Chondrocyte (in vitro differentiated cells): ENCODE measurements around the gene ASIC1. TPM values are rescaled to one million over a fixed set of nuclear protein-coding genes. Genes with fewer than 3 reads are reported as not detected.
A peak's percentile ranks its signal among the peaks of the same experiment; 100 is the strongest.

ENCODE experiments used
- DNase-seq: peaks from one replicate; pipeline ENCODE4 v3.0.0; 2021; ENCODE audit warnings: mixed read lengths, low spot score
- H3K27ac Mint-ChIP-seq: one replicate; pipeline ENCODE4 v1.8.0; 2021; ENCODE audit warnings: mild to moderate bottlenecking, moderate library complexity, mixed read lengths; ENCODE audit not compliant: unreplicated experiment
- H3K27me3 Mint-ChIP-seq: 2 replicates; pipeline ENCODE4 v1.8.0; 2021; ENCODE audit warnings: low read depth, mixed read lengths
- H3K36me3 Mint-ChIP-seq: 2 replicates; pipeline ENCODE4 v1.8.0; 2021; ENCODE audit warnings: low read depth, mixed read lengths
- H3K4me1 Mint-ChIP-seq: 2 replicates; pipeline ENCODE4 v1.8.0; 2021; ENCODE audit warnings: low read depth, mild to moderate bottlenecking, mixed read lengths
- H3K4me3 Mint-ChIP-seq: one replicate; pipeline ENCODE4 v1.8.0; 2021; ENCODE audit warnings: mild to moderate bottlenecking, moderate library complexity, mixed read lengths; ENCODE audit not compliant: unreplicated experiment
- H3K9me3 Mint-ChIP-seq: 2 replicates; pipeline ENCODE4 v1.8.0; 2021; ENCODE audit warnings: low read depth, mixed read lengths
- total RNA-seq: library from RNA; stranded (reverse); gene quantifications from 3 replicates; pipeline ENCODE4 v1.2.1, GENCODE V29; 2021
- TF ChIP-seq, protein P1 (sequence below): fragments of 200-600 bp; sonication (generic); IDR thresholded peaks from 2 replicates; pipeline ENCODE4 v1.5.0; 2021; ENCODE audit warnings: antibody characterized with exemption, mild to moderate bottlenecking, moderate library complexity

ASIC1 gene
- total RNA-seq, 1 donor from 2014 or later = 3.9 TPM

DNA sequence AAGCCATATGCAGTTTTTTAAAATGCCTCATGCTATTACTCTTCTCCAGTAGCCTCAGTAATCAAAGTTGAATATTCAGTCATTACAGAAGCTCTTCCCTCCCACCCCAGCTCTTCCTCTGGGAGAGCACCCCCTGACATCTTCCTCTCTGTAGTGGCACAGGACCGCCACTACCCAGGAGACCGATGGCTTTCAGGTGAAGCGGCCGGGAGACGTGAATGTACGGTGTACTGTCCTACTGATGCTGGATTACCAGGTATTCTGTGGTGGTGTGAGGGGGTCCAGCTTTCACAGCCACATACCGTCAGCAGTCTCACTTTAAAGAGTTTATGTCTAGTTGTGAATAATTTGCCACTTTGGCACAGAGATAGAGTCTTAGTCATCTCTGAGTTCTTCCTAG, 32.3 kb downstream of the ASIC1 start:
- TF ChIP-seq, protein P1, sequence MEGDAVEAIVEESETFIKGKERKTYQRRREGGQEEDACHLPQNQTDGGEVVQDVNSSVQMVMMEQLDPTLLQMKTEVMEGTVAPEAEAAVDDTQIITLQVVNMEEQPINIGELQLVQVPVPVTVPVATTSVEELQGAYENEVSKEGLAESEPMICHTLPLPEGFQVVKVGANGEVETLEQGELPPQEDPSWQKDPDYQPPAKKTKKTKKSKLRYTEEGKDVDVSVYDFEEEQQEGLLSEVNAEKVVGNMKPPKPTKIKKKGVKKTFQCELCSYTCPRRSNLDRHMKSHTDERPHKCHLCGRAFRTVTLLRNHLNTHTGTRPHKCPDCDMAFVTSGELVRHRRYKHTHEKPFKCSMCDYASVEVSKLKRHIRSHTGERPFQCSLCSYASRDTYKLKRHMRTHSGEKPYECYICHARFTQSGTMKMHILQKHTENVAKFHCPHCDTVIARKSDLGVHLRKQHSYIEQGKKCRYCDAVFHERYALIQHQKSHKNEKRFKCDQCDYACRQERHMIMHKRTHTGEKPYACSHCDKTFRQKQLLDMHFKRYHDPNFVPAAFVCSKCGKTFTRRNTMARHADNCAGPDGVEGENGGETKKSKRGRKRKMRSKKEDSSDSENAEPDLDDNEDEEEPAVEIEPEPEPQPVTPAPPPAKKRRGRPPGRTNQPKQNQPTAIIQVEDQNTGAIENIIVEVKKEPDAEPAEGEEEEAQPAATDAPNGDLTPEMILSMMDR = no peak
- DNase-seq = peak; percentile 43
- Mint-ChIP-seq H3K36me3 (peaks cover 36% of the 10 kb centered on the region), H3K4me3 (no peak overlapping the region), H3K4me1 (peaks cover 39% of the 10 kb centered on the region), H3K9me3 (no peaks in the 10 kb centered on the region), H3K27ac (no peak overlapping the region), H3K27me3 (no peaks in the 10 kb centered on the region)

DNA sequence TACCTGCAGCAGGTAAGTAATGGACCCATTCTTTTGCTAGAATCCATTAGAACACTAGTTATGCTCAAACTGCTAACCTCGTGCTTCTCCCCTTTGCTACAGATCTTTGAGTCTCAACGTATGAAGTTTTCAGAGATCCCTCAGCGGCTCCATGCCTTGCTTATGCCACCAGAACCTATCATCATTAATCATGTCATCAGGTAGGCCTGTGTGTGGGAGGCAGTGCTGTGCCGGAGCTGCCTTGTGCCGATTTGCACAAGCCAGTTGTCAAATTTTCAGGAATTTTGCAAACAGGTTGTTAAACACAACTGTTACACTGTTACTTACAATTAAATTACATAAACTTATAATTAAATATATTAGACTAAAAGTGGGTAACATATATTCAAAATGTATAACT, 33.0 kb downstream of the ASIC1 start:
- TF ChIP-seq, protein P1 = no peak
- H3K36me3 Mint-ChIP-seq = peaks cover 40% of the 10 kb centered on the region
- no peaks in the 10 kb centered on the region for H3K27me3 Mint-ChIP-seq

DNA sequence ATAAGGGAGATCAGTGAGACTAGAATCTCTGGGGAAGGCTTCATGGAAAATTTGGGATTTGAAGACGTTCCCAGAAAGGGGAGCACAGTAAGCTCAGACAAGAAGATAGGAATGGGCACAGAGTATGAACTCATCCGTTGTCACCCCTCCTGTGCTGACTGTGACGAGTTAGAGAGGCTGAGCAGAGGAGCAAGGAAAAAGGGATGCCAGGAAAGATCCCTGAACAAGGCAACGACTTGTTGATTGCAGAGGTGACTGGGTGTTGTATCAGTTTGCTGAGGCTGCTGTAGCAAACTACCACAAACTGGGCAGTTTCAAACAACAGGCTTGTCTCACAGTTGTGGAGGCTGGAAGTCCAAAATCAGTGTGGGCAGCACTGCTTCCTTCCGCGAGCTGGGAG, 40.6 kb downstream of the ASIC1 start:
- Mint-ChIP-seq H3K9me3 (no peaks in the 10 kb centered on the region), H3K4me3 (no peak overlapping the region), H3K36me3 (peaks cover 51% of the 10 kb centered on the region), H3K4me1 (peaks cover 7% of the 10 kb centered on the region), H3K27ac (no peak overlapping the region), H3K27me3 (no peaks in the 10 kb centered on the region)
- DNase-seq = no peak
- TF ChIP-seq, protein P1 = no peak

More for the DNA sequence above, 33.0 kb downstream of the ASIC1 start:
- H3K9me3 Mint-ChIP-seq = no peaks in the 10 kb centered on the region
- DNase-seq = no peak
- H3K4me1 Mint-ChIP-seq = peaks cover 36% of the 10 kb centered on the region
- H3K27ac Mint-ChIP-seq = no peak overlapping the region
- H3K4me3 Mint-ChIP-seq = no peak overlapping the region

DNA sequence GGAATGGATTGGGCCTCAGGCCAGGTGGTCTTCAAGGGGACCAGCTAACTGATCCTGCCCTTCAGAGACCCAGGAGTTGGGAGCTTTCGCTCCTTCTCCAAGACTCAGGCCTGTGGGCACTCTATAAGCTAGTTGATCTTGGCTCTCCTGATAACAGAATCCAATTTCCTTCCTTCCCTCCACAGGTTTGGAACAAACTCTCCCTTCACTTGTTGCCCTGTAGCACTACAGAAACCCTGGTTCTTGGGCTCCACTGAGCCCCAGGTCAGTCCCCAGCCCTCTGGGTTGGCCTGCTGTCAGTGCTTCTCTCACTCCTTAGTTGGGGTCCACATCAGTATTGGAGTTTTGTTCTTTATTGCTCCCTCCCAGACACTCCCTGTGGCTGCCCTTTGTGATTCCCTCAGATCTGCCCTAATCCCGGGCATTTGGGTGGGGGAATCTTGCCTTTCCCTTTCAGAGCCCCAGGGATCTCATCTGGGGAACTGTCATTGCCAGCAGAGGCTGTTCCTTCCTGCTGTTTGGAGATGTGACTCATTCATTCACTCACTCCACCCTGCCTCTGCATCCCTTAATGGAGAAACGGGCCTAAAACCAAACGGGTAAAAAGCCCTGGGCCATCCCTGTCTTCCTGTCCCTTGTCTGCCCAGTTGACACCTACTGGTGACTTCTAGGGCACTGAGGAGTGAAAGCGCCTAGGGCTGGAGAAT, 42.1 kb downstream of the ASIC1 start:
- H3K36me3 Mint-ChIP-seq = peaks cover 44% of the 10 kb centered on the region
- H3K4me1 Mint-ChIP-seq = peaks cover 11% of the 10 kb centered on the region
- H3K27me3 Mint-ChIP-seq = no peaks in the 10 kb centered on the region
- no peak for DNase-seq
- H3K4me3 Mint-ChIP-seq = no peak overlapping the region
- H3K9me3 Mint-ChIP-seq = no peaks in the 10 kb centered on the region
- TF ChIP-seq, protein P1 = no peak
- peak overlapping the region; percentile 62 for H3K27ac Mint-ChIP-seq

DNA sequence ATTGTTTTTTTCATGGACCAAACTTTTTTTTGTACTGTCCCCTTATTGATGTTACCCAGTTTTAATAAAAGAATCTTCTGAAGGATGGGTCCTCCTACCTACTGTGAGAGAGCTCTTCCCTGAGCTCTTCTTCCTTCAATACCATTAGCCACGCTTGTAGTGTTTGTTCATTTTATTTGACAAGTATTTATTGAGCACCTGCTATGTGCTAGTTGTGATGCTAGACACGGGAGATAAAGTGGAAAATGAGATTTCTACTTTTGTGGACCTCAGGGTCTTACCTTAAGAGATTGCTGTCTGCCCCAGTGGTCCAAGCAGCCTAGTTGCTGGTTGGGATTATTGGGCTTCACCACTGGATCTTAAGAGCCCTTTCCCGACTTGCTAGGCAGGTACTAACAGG, 43.2 kb downstream of the ASIC1 start:
- peaks cover 11% of the 10 kb centered on the region for H3K4me1 Mint-ChIP-seq
- H3K9me3 Mint-ChIP-seq = no peaks in the 10 kb centered on the region
- peaks cover 36% of the 10 kb centered on the region for H3K36me3 Mint-ChIP-seq
- H3K4me3 Mint-ChIP-seq = no peak overlapping the region
- no peaks in the 10 kb centered on the region for H3K27me3 Mint-ChIP-seq
- no peak for DNase-seq
- TF ChIP-seq, protein P1 = no peak
- no peak overlapping the region for H3K27ac Mint-ChIP-seq
